WI38 (cell line): Measurements from ENCODE around the gene METTL17.

Source experiments
- H3K4me3 ChIP-seq: 2 replicates; pipeline ENCODE4 v1.5.1; 2011; ENCODE audit warnings: low read depth, mild to moderate bottlenecking, control low read depth, low read length
- TF ChIP-seq, protein P1 (sequence below): IDR thresholded peaks from 2 replicates; pipeline ENCODE4 v1.5.1; 2012; ENCODE audit warnings: low read depth, mild to moderate bottlenecking, control low read depth, low read length

METTL17 gene

DNA sequence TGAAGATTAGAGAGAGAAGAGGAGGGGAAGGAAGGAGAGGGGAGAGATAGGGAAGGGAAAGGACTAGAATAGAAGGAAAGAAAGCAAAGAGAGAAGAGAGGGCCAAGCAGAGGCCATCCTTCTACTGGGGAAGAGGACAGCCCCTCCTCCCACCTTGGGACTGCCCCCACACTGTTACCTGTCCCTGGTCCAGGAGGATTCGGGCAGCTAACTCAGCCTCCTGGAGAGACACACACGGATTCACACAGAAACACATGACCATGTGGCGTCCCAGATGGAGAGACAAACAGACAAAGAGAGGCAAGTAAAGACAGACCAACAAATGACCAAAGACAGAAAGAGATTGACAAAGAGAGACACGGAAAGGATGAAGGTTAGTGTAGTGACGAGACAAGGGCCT, 32.9 kb downstream of the METTL17 start:
- no peak overlapping the region for H3K4me3 ChIP-seq

DNA sequence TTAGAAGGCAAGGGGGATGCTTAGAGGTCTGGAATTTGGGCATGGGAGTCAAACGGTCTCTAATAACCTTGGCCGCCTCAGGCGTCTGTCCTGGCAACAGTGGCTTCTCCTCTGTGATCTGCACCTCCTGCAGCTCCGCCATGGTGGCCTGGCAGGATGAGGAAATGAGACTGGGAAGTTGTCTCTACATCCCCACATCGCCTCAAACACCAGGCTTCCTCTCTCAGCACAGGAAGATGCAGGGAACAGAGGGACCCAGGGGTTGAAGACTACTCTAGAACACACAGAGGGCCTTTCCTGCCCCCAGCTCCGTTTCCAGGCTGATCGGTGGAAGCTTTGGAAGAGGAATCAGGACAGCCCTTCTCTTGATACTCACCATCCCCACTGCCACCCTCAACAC, 33.4 kb downstream of the METTL17 start:
- H3K4me3 ChIP-seq: no peak overlapping the region
- TF ChIP-seq, protein P1, sequence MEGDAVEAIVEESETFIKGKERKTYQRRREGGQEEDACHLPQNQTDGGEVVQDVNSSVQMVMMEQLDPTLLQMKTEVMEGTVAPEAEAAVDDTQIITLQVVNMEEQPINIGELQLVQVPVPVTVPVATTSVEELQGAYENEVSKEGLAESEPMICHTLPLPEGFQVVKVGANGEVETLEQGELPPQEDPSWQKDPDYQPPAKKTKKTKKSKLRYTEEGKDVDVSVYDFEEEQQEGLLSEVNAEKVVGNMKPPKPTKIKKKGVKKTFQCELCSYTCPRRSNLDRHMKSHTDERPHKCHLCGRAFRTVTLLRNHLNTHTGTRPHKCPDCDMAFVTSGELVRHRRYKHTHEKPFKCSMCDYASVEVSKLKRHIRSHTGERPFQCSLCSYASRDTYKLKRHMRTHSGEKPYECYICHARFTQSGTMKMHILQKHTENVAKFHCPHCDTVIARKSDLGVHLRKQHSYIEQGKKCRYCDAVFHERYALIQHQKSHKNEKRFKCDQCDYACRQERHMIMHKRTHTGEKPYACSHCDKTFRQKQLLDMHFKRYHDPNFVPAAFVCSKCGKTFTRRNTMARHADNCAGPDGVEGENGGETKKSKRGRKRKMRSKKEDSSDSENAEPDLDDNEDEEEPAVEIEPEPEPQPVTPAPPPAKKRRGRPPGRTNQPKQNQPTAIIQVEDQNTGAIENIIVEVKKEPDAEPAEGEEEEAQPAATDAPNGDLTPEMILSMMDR: no peak

More for the DNA sequence above, 32.9 kb downstream of the METTL17 start:
- TF ChIP-seq, protein P1: no peak

DNA sequence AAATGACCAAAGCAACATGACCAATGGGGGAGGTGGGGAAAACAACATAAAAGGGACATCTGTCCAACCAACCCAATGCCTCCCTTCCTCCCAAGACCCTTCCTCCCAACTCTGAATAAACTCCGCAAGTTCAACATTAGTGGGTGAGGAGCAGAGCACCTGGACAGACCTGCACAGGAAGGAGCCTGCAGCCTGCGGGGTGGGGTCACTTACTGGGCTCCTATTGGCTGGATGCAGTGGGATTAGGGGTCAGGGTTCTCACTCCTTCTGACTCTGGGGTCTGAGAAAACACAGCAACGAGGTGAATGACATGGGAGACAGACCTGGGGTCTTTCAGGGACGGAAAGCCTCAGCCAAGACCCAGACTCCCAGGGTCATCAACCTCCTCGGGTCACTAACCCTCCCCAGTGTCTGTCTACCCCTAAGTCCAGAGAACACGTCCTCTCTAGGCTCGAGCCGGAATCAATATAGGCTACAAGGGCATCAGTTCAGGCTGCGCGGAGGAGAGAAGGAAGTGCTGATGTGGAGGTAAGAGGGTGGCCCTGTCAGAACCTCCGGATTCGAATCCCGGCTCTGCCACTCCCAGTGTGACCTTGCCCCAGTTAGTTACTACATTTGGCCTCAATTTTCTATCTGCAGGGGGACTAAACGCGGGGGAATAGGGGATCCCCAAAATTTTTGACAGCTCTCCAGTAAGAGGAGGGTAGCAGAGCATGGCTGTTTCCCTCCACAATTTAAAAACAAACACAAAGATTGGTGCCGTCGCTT, 34.2 kb downstream of the METTL17 start:
- TF ChIP-seq, protein P1: no peak
- no peak overlapping the region for H3K4me3 ChIP-seq

DNA sequence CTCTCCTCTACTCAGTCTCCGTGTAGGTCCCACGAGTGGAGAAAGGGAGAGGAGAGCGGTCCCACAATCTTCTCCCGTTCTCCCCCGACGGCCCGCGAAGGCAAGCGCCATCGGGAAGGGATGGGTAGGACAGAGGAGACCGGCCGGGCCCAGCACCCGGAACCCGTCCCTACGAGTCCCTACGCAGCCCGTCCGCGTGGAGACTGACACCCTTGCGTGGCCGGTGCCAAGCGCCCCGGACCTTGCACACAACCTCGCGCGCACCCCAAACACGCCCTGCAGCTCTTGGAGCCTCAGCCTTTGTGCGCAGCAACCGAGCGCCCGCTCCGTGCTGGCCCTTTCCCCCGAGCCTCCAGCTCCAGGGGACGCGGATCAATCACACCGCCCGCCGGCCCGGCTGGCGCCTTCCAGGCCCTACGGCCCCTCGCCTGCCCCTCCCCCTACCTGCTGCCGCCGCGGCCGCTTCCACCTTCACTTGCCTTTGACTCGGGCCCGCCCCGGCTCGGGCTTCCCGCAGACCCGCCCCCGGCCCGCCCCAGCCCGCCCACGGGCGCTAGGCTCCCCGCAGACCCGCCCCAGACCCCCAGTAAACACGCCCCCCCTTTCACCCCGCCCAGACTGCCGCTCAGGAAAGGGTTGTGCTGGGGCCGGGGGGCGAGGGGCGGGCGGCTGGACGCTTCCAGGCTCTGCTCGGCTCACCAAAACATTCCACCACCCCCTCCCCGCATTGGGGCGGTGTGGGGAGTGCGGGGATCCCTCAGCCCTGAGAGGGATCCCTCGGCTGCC, 35.0 kb downstream of the METTL17 start, which contains the start of gene NDRG2:
Gene NDRG2, minus strand, starts transcription at position 477 of the 786 bp plus-strand sequence. CDS start 1,746 bp downstream, outside the sequence.
- TF ChIP-seq, protein P1: no peak
- no peak within 1 kb of the TSS for H3K4me3 ChIP-seq

DNA sequence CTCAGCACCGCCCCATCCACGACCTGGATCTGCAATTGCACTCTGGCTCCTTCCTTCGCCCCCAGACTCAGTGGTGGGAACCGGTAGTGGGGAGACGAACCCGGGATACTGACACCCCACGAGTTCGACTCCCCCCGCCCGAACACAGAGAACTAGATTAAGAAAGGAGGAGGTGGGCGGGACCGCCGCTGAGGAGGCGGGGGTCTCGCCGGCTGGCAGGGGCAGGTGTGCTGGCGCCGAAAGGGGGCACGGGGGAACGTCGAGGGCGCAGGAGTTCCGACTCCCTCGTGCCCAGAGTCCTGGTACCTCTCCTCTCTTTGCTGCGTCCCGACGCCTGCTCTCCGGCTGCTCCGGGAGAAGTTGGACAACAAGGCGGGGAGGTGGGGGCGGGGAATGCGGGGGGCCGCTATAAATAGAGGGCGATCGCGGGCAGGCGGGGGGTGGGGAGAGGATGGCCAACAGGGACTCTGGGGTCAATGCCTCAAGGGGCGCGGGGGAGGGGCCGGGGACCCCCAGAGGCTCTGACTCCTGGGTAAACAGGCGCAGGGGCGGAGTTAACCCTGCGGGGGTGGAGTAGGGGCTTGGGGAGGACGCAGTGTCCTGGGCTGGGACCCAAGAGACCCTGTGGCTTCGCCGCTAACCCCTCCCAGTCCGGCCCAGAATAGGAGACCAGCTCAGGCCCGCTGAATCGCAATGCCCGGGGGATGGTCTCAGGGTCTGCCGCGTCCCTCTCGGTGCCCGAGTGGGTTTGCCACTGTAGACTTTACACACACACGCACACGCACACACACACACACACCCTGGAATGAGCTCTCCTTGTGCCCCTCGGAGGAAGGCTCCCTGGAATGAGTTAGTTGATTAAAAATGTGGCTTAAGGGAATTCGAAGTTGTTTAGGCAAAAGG, 35.8 kb downstream of the METTL17 start:
- TF ChIP-seq, protein P1: no peak
- H3K4me3 ChIP-seq: no peak overlapping the region

DNA sequence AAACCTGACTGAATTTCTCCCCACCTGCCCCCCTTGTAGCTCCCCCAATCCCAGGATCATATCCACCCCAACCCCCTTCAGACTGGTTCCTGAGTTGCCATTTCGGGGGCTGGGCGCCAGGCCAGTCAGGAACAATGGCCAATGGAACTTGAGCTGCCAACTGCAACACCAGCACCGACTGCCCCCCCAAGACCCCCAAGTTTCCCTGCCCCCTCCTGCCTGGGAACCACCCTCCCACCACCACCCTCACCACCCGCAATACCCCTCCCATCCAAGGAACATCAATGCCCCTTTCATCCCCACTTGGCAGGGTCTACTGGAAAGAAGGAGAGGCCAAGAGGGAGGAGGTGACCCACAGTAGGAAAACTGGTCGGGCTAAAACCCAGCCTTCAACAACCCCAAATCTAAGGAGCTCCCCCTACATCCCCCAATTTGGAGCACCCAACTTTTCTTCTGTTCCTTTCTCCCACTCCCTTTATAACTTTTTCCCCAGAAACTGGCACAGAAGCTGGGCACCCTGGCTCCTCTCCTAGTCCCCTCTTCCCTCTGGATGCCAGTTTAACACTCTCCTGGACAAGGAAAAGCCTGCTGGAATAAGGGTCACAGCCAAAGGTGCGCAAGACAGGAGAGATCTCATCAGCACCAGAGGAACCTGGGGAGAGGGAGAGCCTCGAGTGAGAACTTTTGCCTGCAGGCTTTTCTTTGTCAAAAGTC, 36.7 kb downstream of the METTL17 start:
- H3K4me3 ChIP-seq: no peak overlapping the region
- TF ChIP-seq, protein P1: no peak
